HG03025 (cell line): ENCODE data around the gene STARD8.
"Not testable (repeated sequence)": the region's sequence is repeated elsewhere in the genome, so short reads cannot be mapped to it uniquely, and the experiment has no call there.

Source experiments
- ATAC-seq: cut with Tn5 transposase; IDR thresholded peaks from one replicate; pipeline ENCODE4 v1.9.1; 2021; ENCODE audit warnings: mild to moderate bottlenecking, moderate library complexity; ENCODE audit not compliant: unreplicated experiment, low FRiP score

STARD8 gene

DNA sequence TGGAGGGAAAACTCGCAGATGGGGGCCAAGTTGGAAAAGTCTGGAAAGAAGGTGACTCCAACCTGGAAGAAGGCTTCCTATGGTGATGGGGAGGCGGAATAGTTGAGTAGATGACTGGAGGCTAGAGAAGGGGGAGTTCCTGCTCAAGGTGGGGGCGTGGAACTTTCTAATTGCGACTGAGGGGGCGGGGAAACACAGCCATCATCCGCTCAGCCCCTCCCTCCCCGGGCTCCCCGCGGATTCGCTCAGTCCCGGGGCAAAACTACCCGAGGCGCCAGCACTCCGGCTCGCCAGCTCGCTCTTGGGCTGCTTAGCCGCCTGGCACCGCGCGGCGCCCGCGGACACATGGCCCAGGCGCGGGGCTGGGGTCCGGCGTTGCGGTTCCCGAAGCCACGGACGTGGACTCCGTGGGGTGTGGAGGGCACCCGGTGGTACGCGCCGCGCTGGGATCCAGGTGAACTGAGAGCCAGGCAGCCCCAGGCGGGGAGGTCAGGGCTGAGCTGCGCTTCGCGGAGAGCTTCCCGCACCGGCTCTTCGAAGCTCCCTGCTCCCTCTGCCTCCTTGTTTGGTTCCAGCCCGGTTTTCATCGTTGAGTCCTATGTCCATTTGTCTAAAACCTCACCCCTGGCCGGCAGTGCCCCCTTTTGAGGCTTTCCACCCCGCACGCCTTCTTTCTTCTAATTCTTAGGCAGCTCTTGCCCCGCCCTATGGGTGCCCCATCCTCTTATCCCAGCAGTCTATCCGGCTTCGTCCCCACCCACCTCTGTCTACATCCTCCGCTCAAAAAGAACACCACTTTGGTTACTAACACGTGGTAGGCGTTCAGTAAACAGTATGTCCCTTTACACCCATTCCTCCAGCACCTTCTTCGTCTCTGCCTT is 38.9 kb downstream of the STARD8 start:
- ATAC-seq: no peak

GRCh38 chrX:68688931-68689330 is 41.5 kb downstream of the STARD8 start:
- ATAC-seq: not testable (repeated sequence)

DNA sequence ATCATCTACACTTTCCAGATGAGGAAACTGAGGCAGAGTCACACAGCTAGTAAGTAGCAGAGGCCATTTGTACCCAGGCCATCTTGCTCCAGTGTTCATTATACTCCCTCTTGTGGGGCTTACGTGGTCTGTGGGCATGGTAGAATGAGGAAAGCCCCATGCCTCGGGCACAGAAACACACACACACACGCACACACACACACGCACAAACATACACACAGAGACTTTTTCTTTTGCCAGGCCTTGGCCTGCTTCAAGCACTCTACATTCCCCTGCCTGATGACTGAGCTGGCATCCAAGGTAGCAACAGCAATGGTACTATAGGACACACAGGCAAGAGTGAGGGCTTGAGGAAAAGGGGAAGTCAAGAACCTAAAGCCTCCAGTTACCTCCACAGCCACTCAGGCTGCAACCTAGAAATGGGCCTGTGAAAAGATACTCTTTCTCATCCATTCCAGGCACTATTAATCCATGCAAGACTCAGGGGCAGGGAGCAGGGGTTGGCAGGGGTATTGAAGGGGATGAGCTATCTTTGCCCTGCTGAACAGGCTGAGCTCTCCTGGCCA is 43.6 kb downstream of the STARD8 start:
- no peak for ATAC-seq

DNA sequence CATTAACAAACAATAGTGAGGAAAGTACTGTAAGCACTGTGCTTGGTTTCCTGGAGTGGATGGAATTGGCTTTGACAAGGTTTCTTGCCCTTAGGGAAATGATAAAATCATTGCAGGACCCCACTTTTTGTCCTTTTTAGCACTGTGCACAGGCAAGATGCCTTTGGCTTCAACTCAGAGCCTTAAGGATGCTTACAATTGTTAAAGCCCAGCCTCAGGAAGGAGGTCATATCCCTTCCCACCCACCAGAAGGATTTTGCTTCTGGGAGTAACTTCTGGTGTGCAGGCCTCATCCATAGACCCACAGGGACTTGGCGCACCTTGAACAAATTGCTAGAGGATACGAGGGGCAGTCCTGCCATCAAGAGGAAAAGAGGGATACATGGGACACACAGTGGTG is 44.5 kb downstream of the STARD8 start:
- ATAC-seq: no peak

DNA sequence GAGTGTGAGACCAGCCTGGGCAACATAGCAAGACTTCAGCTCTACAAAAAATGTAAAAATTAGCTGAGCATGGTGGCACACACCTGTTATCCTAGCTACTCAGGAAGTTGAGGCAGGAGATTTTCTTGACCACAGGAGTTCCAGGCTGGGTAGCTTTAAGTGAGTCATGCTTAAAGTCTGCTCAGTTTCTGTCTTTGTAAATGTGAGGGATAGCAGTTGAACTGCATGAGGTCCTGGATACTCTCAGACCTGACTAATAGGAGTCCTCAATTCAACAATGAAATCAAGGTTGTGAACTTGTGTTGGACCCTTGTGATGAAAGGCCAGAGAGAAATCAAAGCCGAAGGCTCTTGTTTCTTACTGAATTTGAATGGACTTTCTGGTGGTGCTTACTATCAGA is 45.2 kb downstream of the STARD8 start:
- ATAC-seq: no peak

DNA sequence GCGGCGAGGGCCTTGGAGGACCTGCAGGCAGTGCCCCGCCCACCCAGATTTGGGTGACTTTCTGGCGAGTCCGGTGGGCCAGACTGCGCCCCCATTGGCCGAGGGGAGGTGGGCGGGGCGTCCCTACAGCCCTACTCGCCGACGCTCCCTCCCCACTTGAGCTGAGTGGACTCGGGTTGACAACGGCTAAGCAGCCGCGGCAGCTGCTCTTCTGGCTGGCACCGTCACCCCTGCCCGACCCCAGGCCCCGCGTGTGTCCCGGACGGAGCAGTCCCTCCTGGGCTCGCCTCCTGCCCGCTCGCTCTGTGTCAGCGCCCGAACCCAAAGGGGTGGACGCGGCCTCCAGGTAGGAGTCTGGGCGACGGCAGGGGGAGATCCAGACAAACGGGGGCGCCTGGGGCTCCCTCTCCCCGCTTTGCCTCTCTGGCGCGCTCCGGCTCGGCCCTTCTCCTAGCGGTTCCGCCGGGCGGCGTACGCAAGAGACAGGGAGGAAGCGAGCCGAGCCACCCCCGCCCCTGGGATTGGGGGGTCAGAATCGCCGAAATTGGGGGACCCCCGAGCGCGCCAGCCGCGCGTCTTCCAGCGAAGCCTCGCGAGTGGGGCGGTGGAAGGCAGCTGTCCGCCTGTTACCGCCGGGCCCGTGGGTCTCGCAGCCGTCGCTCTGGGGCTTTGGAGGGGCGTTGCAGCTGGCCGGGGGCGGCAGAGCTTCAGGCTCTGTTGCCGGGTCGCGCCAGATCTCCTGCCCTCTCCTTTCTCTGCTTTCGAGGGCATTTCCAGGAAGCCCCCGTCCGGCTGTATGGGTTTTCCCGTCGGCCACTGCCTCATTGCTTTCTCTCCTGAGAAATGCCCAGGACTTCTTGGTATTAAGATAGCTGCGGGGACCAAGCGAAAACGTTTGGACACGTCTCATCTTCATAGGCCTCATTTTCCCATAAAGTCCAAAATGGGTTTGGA is 46.3 kb downstream of the STARD8 start:
- no peak for ATAC-seq

DNA sequence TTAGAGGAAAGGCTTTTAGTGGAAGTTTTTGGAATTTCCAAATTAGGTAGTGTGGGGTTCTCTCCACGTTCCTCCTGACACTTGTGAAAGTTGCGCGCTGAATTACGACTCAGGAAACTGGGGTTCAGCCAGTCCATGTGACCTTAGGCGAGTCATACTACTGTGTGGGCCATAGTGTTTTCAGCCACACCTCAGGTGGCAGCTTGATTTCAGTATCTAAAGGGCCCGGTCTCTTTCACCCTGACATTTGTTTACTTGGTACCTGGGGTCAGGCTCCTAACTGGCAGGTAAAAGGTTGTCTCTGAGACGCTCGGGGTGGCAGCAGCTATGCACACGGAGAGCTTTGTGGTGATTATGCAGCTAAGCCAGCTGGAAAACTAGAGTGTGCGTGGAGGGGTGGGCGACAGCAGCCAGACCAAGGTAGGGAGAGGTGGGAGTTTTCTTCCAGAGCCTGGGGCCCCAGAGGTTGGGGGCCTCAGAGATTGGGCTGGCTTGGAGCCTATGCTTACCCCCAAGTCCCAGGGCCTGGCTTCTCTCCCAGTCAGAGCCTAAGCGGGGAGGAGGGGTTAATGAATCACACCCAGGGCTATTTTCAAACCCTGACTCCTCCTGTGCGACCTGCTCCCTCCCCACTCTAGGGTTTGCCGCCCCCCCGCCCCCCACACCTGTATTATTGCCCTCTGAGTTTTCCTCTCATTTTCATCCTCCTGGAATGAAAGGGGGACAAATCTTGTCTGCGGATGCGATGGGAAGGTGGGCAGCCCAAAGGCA is 47.2 kb downstream of the STARD8 start:
- ATAC-seq: no peak

DNA sequence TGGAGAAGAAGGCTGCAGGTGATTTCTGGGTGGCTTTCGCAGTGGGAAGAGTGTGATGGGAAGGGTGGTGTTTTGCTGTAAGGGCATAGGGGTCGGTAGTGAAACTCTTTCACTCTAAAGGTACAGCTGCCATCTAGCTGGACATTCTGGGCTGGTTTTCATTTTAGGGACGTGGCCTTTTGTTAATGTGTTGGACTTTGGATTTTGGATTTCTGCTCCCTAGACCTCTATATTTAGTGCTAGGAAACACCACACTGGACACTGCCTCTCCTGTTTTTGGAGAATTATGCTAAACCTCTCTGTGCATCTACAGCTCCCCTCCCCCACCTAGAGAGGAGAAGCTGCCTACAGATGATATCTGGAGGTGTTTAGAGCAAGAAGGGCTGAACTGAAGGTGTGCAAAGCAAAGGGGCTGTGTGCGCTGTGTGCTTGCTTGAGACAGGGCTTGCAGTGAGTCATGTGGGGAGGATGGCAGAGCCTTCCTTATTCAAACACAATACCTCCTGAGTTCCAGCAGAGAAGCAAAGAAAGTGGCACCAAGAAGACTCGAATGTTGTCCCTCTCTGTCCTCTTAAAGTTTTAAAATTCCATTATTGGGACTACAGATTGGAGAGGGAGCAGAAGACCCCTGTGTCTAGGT is 47.9 kb downstream of the STARD8 start:
- ATAC-seq: no peak

- ATAC-seq: no peak
Observed at GRCh38 chrX:68696267-68696990, 49.0 kb downstream of the STARD8 start.

GRCh38 chrX:68697036-68697435 is 49.6 kb downstream of the STARD8 start:
- no peak for ATAC-seq

DNA sequence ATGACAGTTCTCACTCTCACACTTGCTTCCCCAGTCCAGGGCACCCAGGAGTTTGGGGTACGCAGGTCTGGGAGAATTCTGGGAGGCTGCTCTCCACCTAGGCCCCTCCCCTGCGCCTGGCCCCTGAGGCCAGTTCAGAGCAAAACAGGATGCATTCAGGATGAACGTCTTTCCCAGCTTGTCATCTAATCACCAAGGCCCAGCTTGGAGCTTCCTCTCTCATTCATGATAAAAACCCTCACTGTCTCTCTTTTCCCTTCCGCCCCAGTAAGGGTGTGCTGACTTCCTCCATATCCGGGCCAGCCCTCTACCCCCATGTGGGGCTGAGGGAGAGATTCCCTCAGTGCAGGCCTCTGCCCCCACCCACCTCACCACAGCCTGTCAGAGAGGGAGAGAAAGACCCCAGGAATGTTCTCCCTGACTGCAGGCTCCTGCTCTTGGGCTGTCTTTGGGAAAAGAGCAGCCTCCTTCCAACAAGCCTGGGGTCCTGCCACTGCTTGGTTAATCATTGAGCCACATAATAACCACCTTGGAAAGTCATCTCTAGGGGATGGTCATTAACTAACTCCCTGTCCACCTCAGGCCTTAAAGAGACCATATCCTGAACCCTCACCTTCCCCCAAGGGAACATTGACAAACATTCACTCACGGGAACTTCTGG is 50.1 kb downstream of the STARD8 start:
- no peak for ATAC-seq

- no peak for ATAC-seq
Observed at GRCh38 chrX:68698942-68699341, 51.5 kb downstream of the STARD8 start.

DNA sequence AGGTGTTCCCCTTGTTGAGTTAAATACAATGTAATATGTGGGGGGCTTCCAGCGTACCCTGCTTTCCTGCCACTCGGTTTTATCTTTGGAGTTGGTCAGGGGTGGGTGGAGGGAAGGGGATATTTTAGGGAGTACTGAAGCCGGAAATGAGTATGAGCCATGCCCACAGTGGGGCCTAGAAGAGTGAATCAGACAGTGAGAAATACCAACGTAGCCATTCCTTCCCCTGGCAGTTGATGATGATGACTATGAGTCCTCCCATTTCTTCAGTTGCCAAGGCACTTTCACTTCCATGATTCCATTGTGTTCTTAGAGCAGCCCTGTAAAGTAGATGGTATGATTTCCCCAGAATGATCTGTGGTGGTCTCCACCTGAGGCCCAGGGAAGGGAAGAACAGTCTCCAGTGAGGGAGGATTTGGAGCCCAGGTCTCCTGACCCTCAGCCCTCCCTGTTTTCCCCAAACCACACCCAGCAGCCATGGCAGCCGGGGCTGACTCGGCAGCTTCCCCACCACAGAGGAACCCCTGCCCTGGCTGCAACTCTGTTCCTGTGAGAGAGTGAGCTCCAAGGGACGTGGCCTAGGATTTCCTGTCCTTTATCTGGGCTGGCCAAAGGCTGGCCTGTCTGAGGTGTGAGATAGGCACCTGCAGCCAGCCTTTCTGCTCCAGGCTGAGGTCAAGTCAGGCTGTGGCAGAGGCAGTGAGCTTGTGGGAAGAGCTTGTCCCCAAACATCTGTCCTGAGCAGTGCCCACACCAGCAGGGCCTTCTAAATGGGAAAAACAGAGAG is 52.7 kb downstream of the STARD8 start:
- ATAC-seq: no peak

DNA sequence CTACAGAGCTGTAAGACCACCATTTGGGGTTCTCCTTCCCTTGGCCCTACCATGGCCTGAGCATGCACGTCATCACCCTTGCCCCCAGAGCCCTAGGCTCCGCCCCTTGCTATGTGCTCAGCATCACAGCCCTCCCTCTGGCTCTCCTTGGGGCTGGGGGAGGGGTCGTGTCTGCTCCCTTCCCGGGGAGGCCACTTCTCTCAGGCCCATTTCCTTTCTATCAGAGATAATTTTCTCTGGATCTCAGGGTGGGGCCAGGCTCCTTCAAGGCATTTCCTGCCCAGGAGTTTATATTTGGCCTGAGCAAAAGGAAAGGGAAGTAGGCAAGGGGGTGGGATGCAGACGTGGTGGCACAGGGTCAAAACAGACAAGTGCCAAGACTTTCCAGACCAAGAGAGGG is 55.9 kb downstream of the STARD8 start:
- no peak for ATAC-seq

DNA sequence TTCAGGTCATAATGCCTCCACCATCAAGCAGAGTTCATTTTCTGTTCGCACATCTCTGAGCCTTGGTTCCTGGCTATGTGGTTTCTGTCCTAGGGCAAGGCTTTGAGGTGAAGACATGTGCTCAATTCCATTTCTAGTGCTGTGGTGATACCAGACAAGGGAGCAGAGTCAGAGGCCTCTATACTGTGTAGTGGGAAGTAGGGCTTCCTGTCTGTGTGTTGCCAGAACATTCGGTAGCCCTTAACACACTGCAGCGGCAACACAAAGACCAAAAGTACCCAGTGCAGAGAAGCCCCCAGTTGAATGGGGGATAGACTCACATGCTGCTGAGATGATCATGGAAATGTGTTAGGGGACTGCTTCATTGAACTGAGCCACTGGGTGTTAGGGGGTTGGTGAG is 56.4 kb downstream of the STARD8 start:
- no peak for ATAC-seq

DNA sequence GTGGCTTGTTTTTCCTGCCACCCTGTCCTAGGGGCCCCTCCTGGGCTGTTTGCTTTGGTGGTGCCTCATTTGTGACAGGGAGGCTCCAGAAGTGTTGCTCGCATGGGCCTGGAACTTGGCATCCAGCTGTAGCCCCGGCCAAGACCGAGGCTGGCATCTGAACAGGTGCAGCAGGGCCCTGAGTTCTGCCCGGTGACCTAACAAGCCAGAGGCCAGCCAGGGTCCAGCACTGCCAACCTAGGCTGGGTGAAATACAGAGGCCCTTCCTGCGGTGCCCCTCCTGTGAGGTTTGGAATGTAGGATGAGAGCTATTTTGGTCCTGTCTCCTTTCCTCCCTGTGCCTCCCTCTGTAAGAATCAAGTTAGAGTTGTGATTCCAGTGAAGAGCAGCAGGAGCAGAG is 58.5 kb downstream of the STARD8 start:
- no peak for ATAC-seq

DNA sequence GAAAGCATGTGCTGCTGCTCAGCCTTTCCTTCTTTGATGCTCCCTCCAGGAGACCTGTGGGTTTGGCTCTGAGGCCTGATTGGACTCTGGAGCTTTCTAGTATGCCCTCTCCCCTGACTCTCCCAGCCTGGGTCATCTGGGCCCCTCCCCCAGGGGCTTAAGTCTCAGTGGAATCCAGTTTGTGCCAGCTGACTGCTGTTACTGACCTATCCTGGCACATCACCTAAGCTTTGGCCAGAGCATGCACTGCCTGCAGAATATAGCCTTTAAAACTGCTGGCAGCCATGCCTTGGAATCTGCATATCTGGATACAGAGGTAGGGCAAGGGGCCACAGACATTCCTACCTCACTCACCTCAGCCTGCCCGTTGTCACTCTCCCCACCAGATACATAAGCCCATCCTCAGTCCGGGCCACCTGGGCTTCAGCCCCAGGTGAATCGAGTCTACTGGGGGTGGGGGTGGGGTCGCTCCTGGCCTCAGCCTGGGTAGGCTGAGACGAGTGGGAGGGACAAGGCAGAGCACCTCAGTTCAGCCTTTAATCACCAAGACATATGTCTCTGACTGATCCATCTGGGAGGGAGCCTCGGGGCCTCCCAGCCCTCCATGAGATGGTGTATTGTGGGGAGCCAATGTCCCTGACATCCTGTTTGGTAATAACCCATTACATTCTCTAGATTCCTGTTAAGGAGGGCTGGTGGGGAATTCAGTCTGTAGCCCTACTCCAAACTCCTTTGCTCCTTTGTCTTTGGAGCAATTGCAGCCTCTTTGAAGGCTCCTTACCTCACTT is 61.2 kb downstream of the STARD8 start:
- no peak for ATAC-seq
